ENCODE data around the gene BTBD19.
"Not testable (repeated sequence)": the region's sequence is repeated elsewhere in the genome, so short reads cannot be mapped to it uniquely, and the experiment has no call there.

BTBD19 gene

DNA sequence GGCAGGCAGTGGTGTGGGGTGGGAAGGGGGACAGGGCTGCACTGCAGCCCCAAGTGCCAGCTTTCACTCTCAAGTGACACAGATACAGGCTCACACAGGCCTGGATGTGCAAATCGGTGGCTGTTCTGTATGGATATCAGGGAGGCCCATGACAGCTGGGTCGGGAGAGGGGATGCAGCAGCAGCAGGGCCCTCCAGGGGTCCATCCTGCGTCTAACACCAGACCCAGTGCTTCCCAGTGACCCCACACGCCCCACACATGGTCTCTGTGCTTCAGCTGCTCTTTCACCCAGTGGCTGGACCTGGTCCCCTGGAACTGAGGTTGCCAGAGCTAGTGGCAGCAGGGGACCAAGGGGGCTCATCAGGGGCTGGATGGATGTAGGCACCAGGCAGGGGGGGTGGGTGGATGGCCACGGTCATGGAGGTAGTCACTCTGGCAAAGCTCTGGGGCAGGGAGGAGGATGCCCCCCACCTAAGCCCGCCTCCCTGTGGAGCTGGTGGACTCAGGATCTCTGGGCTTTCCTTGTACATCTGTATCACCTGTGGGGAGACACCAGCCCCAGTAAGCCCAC lies 13.9 kb downstream of the BTBD19 start:
- Histone ChIP-seq H3K4me3 (ENCODE audit: low read length in 2 of 2) (no peak overlapping the region), H3K4me2 (ENCODE audit: insufficient read depth, low read length, poor library complexity, severe bottlenecking) (no peak overlapping the region), H3K27me3 (ENCODE audit: control insufficient read depth in 3 of 3, insufficient read depth in 3 of 3, low read depth in 1 of 3, low read length in 3 of 3) (no peaks in the 10 kb centered on the region), H3K27ac (replicated peaks; ENCODE audit: low read length) (no peak overlapping the region), H3K4ac (ENCODE audit: low read length) (no peak overlapping the region), H2BK15ac (ENCODE audit: low read length) (peak overlapping the region; percentile 42), H2BK5ac (ENCODE audit: low read length) (no peak overlapping the region), H3K14ac (ENCODE audit: low read length) (no peak overlapping the region), H3K36me3 (replicated peaks in 1 of 2; ENCODE audit: control insufficient read depth in 2 of 2, insufficient read depth in 2 of 2, low read length in 2 of 2) (no peaks in the 10 kb centered on the region), H4K91ac (ENCODE audit: low read depth, low read length, poor library complexity) (no peak overlapping the region), H2BK120ac (ENCODE audit: low read depth, low read length) (peak overlapping the region; percentile 74), H3K23ac (ENCODE audit: low read depth, low read length, poor library complexity) (no peak overlapping the region), H3K9me3 (replicated peaks in 1 of 2; ENCODE audit: control insufficient read depth in 2 of 2, insufficient read depth in 1 of 2, low read depth in 1 of 2, low read length in 2 of 2) (peaks cover 0 to 7% of the 10 kb centered on the region in 2 donors), H3K18ac (ENCODE audit: low read length) (peak overlapping the region; percentile 61), H2AK5ac (ENCODE audit: low read depth, low read length) (peak overlapping the region; percentile 97), H3K79me1 (ENCODE audit: low read depth, low read length) (peaks cover 4% of the 10 kb centered on the region), H2BK12ac (ENCODE audit: low read length) (peak overlapping the region; percentile 24), H2AFZ (ENCODE audit: low read length) (no peak overlapping the region), H3K9ac (ENCODE audit: low read depth, low read length, poor library complexity) (no peak overlapping the region), H3K4me1 (ENCODE audit: control insufficient read depth in 2 of 2, insufficient read depth in 1 of 2, low read depth in 1 of 2, low read length in 2 of 2) (peaks cover 0 to 10% of the 10 kb centered on the region in 2 donors), H4K8ac (ENCODE audit: low read depth, low read length) (peak overlapping the region; percentile 9)
- no peak for DNase-seq (ENCODE audit: low spot score)
- WGBS, 2 donors (ENCODE audit: extremely low coverage in 2 of 2, insufficient read length in 2 of 2, insufficient replicate concordance in 1 of 2): no CpG with 5 or more reads among the region's 6 CpGs

DNA sequence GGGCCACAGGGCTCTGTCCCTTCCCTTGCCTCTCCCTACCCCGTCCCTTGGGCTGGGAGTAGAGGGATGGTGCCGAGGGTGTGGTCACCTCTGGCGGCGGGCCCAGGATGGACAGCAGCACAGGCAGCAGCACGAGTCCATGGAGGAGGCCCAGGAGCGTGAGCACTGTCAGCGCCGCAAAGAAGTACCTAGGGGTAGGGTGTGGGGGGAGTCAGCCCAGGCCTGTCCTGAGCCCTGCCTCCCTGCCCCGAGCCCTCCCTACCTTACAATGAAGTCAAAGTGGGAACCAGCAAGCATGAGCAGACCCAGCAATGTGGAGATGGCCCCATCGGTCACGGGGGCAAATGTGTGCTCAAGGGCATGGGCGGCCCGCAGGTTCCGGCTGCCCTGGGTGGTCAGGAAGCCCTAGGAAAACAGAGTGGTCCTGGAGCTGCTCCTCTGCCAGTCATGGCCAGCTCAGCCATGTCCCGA lies 14.7 kb downstream of the BTBD19 start:
- DNase-seq (ENCODE audit: low spot score): no peak
- no peak overlapping the region for H3K27ac ChIP-seq (replicated peaks; ENCODE audit: low read length)
- no peak overlapping the region for H4K91ac ChIP-seq (ENCODE audit: low read depth, low read length, poor library complexity)
- no peak overlapping the region for H3K14ac ChIP-seq (ENCODE audit: low read length)
- H2BK5ac ChIP-seq (ENCODE audit: low read length): no peak overlapping the region
- peaks cover 0 to 7% of the 10 kb centered on the region in 2 donors for H3K9me3 ChIP-seq (replicated peaks in 1 of 2; ENCODE audit: control insufficient read depth in 2 of 2, insufficient read depth in 1 of 2, low read depth in 1 of 2, low read length in 2 of 2)
- H3K4me1 ChIP-seq (ENCODE audit: control insufficient read depth in 2 of 2, insufficient read depth in 1 of 2, low read depth in 1 of 2, low read length in 2 of 2): peaks cover 0 to 10% of the 10 kb centered on the region in 2 donors
- no peak overlapping the region for H3K18ac ChIP-seq (ENCODE audit: low read length)
- no peak overlapping the region for H3K4ac ChIP-seq (ENCODE audit: low read length)
- peak overlapping the region; percentile 42 for H2BK15ac ChIP-seq (ENCODE audit: low read length)
- H3K4me3 ChIP-seq (ENCODE audit: low read length in 2 of 2): no peak overlapping the region
- no peaks in the 10 kb centered on the region for H3K27me3 ChIP-seq (ENCODE audit: control insufficient read depth in 3 of 3, insufficient read depth in 3 of 3, low read depth in 1 of 3, low read length in 3 of 3)
- no peak overlapping the region for H3K9ac ChIP-seq (ENCODE audit: low read depth, low read length, poor library complexity)
- no peak overlapping the region for H4K8ac ChIP-seq (ENCODE audit: low read depth, low read length)
- H2AK5ac ChIP-seq (ENCODE audit: low read depth, low read length): peak overlapping the region; percentile 97
- no CpG with 5 or more reads among the region's 15 CpGs for WGBS, 2 donors (ENCODE audit: extremely low coverage in 2 of 2, insufficient read length in 2 of 2, insufficient replicate concordance in 1 of 2)
- no peaks in the 10 kb centered on the region for H3K36me3 ChIP-seq (replicated peaks in 1 of 2; ENCODE audit: control insufficient read depth in 2 of 2, insufficient read depth in 2 of 2, low read length in 2 of 2)
- H3K23ac ChIP-seq (ENCODE audit: low read depth, low read length, poor library complexity): peak overlapping the region; percentile 14
- H3K79me1 ChIP-seq (ENCODE audit: low read depth, low read length): peaks cover 4% of the 10 kb centered on the region
- peak overlapping the region; percentile 74 for H2BK120ac ChIP-seq (ENCODE audit: low read depth, low read length)
- H3K4me2 ChIP-seq (ENCODE audit: insufficient read depth, low read length, poor library complexity, severe bottlenecking): no peak overlapping the region
- peak overlapping the region; percentile 18 for H2BK12ac ChIP-seq (ENCODE audit: low read length)
- H2AFZ ChIP-seq (ENCODE audit: low read length): no peak overlapping the region

DNA sequence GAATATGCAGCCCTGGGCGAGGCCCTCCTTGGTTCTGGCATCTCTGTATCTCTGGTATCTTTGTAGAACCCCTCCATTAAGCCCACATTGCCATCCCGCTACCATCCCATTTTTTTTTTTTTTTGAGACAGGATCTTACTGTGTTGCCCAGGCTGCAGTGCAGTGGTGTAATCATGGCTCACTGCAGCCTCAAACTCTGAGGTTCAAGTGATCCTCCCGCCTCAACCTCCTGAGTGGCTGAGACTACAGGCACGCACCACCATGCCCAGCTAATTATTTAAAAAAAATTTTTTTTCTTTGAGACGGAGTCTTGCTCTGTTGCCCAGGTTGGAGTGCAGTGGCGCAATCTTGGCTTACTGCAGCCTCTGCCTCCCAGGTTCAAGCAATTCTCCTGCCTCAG lies 16.1 kb downstream of the BTBD19 start:
- not testable (repeated sequence) for H2AFZ ChIP-seq (ENCODE audit: low read length); H3K79me1 ChIP-seq (ENCODE audit: low read depth, low read length); H2BK15ac ChIP-seq (ENCODE audit: low read length); H3K14ac ChIP-seq (ENCODE audit: low read length); H3K27me3 ChIP-seq (ENCODE audit: control insufficient read depth in 3 of 3, insufficient read depth in 3 of 3, low read depth in 1 of 3, low read length in 3 of 3); H3K4ac ChIP-seq (ENCODE audit: low read length); H4K8ac ChIP-seq (ENCODE audit: low read depth, low read length); H3K36me3 ChIP-seq (replicated peaks in 1 of 2; ENCODE audit: control insufficient read depth in 2 of 2, insufficient read depth in 2 of 2, low read length in 2 of 2); H3K4me1 ChIP-seq (ENCODE audit: control insufficient read depth in 2 of 2, insufficient read depth in 1 of 2, low read depth in 1 of 2, low read length in 2 of 2); H3K4me2 ChIP-seq (ENCODE audit: insufficient read depth, low read length, poor library complexity, severe bottlenecking); H2BK5ac ChIP-seq (ENCODE audit: low read length); H2AK5ac ChIP-seq (ENCODE audit: low read depth, low read length); H3K23ac ChIP-seq (ENCODE audit: low read depth, low read length, poor library complexity); H3K27ac ChIP-seq (replicated peaks; ENCODE audit: low read length); H2BK12ac ChIP-seq (ENCODE audit: low read length); H3K9ac ChIP-seq (ENCODE audit: low read depth, low read length, poor library complexity); H3K9me3 ChIP-seq (replicated peaks in 1 of 2; ENCODE audit: control insufficient read depth in 2 of 2, insufficient read depth in 1 of 2, low read depth in 1 of 2, low read length in 2 of 2); H4K91ac ChIP-seq (ENCODE audit: low read depth, low read length, poor library complexity); DNase-seq (ENCODE audit: low spot score); H3K4me3 ChIP-seq (ENCODE audit: low read length in 2 of 2); H3K18ac ChIP-seq (ENCODE audit: low read length); H2BK120ac ChIP-seq (ENCODE audit: low read depth, low read length)
- no CpG with 5 or more reads among the region's 6 CpGs for WGBS, 2 donors (ENCODE audit: extremely low coverage in 2 of 2, insufficient read length in 2 of 2, insufficient replicate concordance in 1 of 2)

DNA sequence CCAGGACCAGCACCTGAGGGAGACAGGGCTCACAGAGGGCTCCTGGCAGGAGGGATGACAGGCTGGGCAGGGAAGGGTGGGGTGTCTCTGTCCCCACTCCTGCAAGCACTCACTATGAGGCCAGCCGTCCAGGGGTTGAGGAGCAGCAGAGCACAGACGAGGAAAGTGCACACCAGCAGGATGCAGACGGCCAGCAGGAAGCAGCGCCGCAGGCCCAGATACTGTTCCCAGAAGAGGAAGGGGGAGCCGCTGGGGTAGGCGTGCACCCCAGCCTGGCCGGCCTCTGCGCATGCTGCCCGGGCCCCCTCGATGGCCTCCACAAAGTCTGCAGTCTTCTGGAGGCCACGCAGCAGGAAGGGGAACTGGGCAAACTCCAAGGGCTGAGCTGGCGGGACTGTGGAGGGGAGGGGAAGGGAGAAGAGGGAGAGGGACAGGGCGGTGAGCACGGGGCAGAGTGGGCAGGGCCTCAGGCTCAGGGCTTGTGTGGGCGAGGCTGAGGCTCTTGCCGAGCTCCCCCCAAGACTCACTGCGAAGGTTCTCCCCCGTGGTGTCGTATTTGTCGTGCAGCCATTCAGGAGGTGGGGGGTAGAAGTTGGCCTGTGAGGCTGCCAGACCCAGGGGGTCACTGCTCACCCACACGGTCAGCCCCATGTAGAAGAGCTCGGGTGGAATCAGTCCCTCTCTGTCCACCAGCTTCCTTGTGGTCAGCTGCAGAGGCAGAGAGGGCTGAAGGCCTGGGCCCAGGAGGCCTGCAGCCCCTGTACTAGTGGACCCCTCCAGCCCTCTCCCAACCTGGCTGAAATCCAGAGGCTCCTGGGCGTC lies 18.3 kb downstream of the BTBD19 start:
- H2BK120ac ChIP-seq (ENCODE audit: low read depth, low read length): no peak overlapping the region
- H3K23ac ChIP-seq (ENCODE audit: low read depth, low read length, poor library complexity): no peak overlapping the region
- H4K91ac ChIP-seq (ENCODE audit: low read depth, low read length, poor library complexity): no peak overlapping the region
- H3K27ac ChIP-seq (replicated peaks; ENCODE audit: low read length): no peak overlapping the region
- H3K27me3 ChIP-seq (ENCODE audit: control insufficient read depth in 3 of 3, insufficient read depth in 3 of 3, low read depth in 1 of 3, low read length in 3 of 3): no peaks in the 10 kb centered on the region
- peak overlapping the region; percentile 81 for H2AK5ac ChIP-seq (ENCODE audit: low read depth, low read length)
- H3K4ac ChIP-seq (ENCODE audit: low read length): peak overlapping the region; percentile 6
- no peak overlapping the region for H4K8ac ChIP-seq (ENCODE audit: low read depth, low read length)
- H3K79me1 ChIP-seq (ENCODE audit: low read depth, low read length): peaks cover 2% of the 10 kb centered on the region
- no CpG with 5 or more reads among the region's 24 CpGs for WGBS, 2 donors (ENCODE audit: extremely low coverage in 2 of 2, insufficient read length in 2 of 2, insufficient replicate concordance in 1 of 2)
- H2BK5ac ChIP-seq (ENCODE audit: low read length): peak overlapping the region; percentile 39
- H3K18ac ChIP-seq (ENCODE audit: low read length): peak overlapping the region; percentile 4
- no peak overlapping the region for H3K4me3 ChIP-seq (ENCODE audit: low read length in 2 of 2)
- no peak overlapping the region for H2BK12ac ChIP-seq (ENCODE audit: low read length)
- peaks cover 0 to 11% of the 10 kb centered on the region in 2 donors for H3K9me3 ChIP-seq (replicated peaks in 1 of 2; ENCODE audit: control insufficient read depth in 2 of 2, insufficient read depth in 1 of 2, low read depth in 1 of 2, low read length in 2 of 2)
- H3K36me3 ChIP-seq (replicated peaks in 1 of 2; ENCODE audit: control insufficient read depth in 2 of 2, insufficient read depth in 2 of 2, low read length in 2 of 2): no peaks in the 10 kb centered on the region
- peaks cover 0 to 2% of the 10 kb centered on the region in 2 donors for H3K4me1 ChIP-seq (ENCODE audit: control insufficient read depth in 2 of 2, insufficient read depth in 1 of 2, low read depth in 1 of 2, low read length in 2 of 2)
- H3K9ac ChIP-seq (ENCODE audit: low read depth, low read length, poor library complexity): peak overlapping the region; percentile 0
- H2AFZ ChIP-seq (ENCODE audit: low read length): no peak overlapping the region
- H3K14ac ChIP-seq (ENCODE audit: low read length): peak overlapping the region; percentile 0
- no peak for DNase-seq (ENCODE audit: low spot score)
- no peak overlapping the region for H3K4me2 ChIP-seq (ENCODE audit: insufficient read depth, low read length, poor library complexity, severe bottlenecking)
- peak overlapping the region; percentile 63 for H2BK15ac ChIP-seq (ENCODE audit: low read length)
